ENCODE results near the gene ZNF750. TPM values are rescaled to one million over a fixed set of nuclear protein-coding genes. Genes with fewer than 3 reads are reported as not detected.

ZNF750 gene
- total and polyA plus RNA-seq, 9 donors, result 0.04 to 4.8 (median 0.38) TPM

- 10% methylated on average over 14 of the region's 18 CpGs for WGBS (ENCODE audit: insufficient coverage)
- Histone ChIP-seq H3K4me1 (ENCODE audit: control insufficient read depth, insufficient read depth, low read length) (peaks cover 30% of the 10 kb centered on the region), H3K27ac (ENCODE audit: low read length) (peak overlapping the region; percentile 90), H3K4me3 (ENCODE audit: low read length) (no peak overlapping the region), H3K36me3 (ENCODE audit: control insufficient read depth, insufficient read depth, low read length) (peaks cover 19% of the 10 kb centered on the region), H3K9me3 (replicated peaks; ENCODE audit: control insufficient read depth, low read depth, low read length) (no peaks in the 10 kb centered on the region), H3K27me3 (ENCODE audit: control insufficient read depth, insufficient read depth, low read length) (no peaks in the 10 kb centered on the region)
- peak; percentile 92 for DNase-seq
Measured at GRCh38 chr17:82794781-82795482, 44.9 kb downstream of the ZNF750 start.

GRCh38 chr17:82793974-82794630 is 45.7 kb downstream of the ZNF750 start:
- H3K27me3 ChIP-seq (ENCODE audit: control insufficient read depth, insufficient read depth, low read length), result no peaks in the 10 kb centered on the region
- H3K36me3 ChIP-seq (ENCODE audit: control insufficient read depth, insufficient read depth, low read length), result peaks cover 20% of the 10 kb centered on the region
- peaks cover 30% of the 10 kb centered on the region for H3K4me1 ChIP-seq (ENCODE audit: control insufficient read depth, insufficient read depth, low read length)
- peak overlapping the region; percentile 90 for H3K27ac ChIP-seq (ENCODE audit: low read length)
- H3K4me3 ChIP-seq (ENCODE audit: low read length), result no peak overlapping the region
- no peaks in the 10 kb centered on the region for H3K9me3 ChIP-seq (replicated peaks; ENCODE audit: control insufficient read depth, low read depth, low read length)
- WGBS (ENCODE audit: insufficient coverage), result 70% methylated on average over 9 of the region's 15 CpGs
- no peak for DNase-seq

GRCh38 chr17:82791532-82791931 is 48.3 kb downstream of the ZNF750 start:
- Histone ChIP-seq H3K27me3 (ENCODE audit: control insufficient read depth, insufficient read depth, low read length) (no peaks in the 10 kb centered on the region), H3K27ac (ENCODE audit: low read length) (no peak overlapping the region), H3K36me3 (ENCODE audit: control insufficient read depth, insufficient read depth, low read length) (peaks cover 19% of the 10 kb centered on the region), H3K4me3 (ENCODE audit: low read length) (no peak overlapping the region), H3K9me3 (replicated peaks; ENCODE audit: control insufficient read depth, low read depth, low read length) (no peaks in the 10 kb centered on the region), H3K4me1 (ENCODE audit: control insufficient read depth, insufficient read depth, low read length) (peaks cover 38% of the 10 kb centered on the region)
- DNase-seq, result peak; percentile 46
- 73% methylated on average over 12 of the region's 12 CpGs for WGBS (ENCODE audit: insufficient coverage)

- no peaks in the 10 kb centered on the region for H3K9me3 ChIP-seq (replicated peaks; ENCODE audit: control insufficient read depth, low read depth, low read length)
- H3K27me3 ChIP-seq (ENCODE audit: control insufficient read depth, insufficient read depth, low read length), result no peaks in the 10 kb centered on the region
- H3K27ac ChIP-seq (ENCODE audit: low read length), result no peak overlapping the region
- H3K4me3 ChIP-seq (ENCODE audit: low read length), result no peak overlapping the region
- H3K36me3 ChIP-seq (ENCODE audit: control insufficient read depth, insufficient read depth, low read length), result peaks cover 19% of the 10 kb centered on the region
- no peak for DNase-seq
- peaks cover 32% of the 10 kb centered on the region for H3K4me1 ChIP-seq (ENCODE audit: control insufficient read depth, insufficient read depth, low read length)
- WGBS (ENCODE audit: insufficient coverage), result 91% methylated on average over 13 of the region's 13 CpGs
Measured at GRCh38 chr17:82790391-82790790, 49.4 kb downstream of the ZNF750 start.

DNA sequence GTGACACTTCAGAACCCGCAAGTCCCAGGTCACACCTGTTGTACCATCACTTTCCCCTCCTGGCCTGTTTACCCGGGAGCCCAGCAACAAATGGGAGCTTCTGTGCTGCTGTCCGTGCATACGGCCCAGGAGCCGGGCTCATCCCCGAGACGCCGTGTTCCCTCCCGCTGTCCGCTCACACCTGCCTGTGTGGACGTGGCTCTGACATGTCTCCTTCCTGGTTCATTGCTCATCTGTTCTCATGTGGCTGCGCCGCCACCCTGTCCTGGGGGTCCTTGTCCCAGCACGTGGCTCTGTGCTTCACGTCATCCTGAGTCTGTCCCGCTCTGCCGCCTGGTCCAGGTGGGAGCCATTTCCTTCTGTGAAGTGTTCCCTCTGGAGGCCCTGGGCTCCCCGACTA is 50.0 kb downstream of the ZNF750 start:
- Histone ChIP-seq H3K27me3 (ENCODE audit: control insufficient read depth, insufficient read depth, low read length) (no peaks in the 10 kb centered on the region), H3K9me3 (replicated peaks; ENCODE audit: control insufficient read depth, low read depth, low read length) (no peaks in the 10 kb centered on the region), H3K27ac (ENCODE audit: low read length) (no peak overlapping the region), H3K36me3 (ENCODE audit: control insufficient read depth, insufficient read depth, low read length) (peaks cover 19% of the 10 kb centered on the region), H3K4me3 (ENCODE audit: low read length) (no peak overlapping the region), H3K4me1 (ENCODE audit: control insufficient read depth, insufficient read depth, low read length) (peaks cover 26% of the 10 kb centered on the region)
- DNase-seq, result no peak
- WGBS (ENCODE audit: insufficient coverage), result 94% methylated on average over 17 of the region's 18 CpGs

DNA sequence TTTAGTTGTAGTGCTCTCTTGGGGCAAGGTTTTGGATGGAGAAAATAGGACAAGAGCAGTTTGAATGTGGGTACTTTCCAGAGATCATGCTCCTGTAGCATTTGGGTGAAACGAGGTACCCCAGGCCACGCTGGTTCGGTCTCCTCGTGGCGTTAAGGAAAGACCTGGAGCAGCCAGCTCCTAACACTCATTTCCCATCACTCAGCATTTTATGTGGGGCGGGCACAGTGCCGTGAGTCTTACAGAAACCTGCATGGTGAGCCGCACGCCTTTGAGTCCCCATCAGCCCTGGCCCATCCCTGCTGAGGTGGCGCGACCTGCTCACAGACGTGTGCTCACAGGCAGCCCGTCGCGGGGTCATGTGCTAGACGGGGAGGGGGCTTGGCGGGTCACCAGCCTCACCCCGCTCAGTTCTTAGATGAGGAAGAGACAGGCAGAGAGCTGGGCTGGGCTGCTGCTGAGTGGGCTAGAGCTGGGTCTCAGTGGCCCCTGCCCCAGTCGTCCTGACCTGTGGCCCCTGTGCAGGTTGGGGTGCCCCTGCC is 50.7 kb downstream of the ZNF750 start:
- peaks cover 20% of the 10 kb centered on the region for H3K4me1 ChIP-seq (ENCODE audit: control insufficient read depth, insufficient read depth, low read length)
- no peak overlapping the region for H3K4me3 ChIP-seq (ENCODE audit: low read length)
- H3K27me3 ChIP-seq (ENCODE audit: control insufficient read depth, insufficient read depth, low read length), result no peaks in the 10 kb centered on the region
- no peak for DNase-seq
- no peak overlapping the region for H3K27ac ChIP-seq (ENCODE audit: low read length)
- 86% methylated on average over 13 of the region's 19 CpGs for WGBS (ENCODE audit: insufficient coverage)
- H3K9me3 ChIP-seq (replicated peaks; ENCODE audit: control insufficient read depth, low read depth, low read length), result no peaks in the 10 kb centered on the region
- peaks cover 24% of the 10 kb centered on the region for H3K36me3 ChIP-seq (ENCODE audit: control insufficient read depth, insufficient read depth, low read length)

- peaks cover 29% of the 10 kb centered on the region for H3K36me3 ChIP-seq (ENCODE audit: control insufficient read depth, insufficient read depth, low read length)
- WGBS (ENCODE audit: insufficient coverage), result 53% methylated on average over 2 of the region's 18 CpGs
- H3K27me3 ChIP-seq (ENCODE audit: control insufficient read depth, insufficient read depth, low read length), result no peaks in the 10 kb centered on the region
- no peaks in the 10 kb centered on the region for H3K9me3 ChIP-seq (replicated peaks; ENCODE audit: control insufficient read depth, low read depth, low read length)
- peaks cover 12% of the 10 kb centered on the region for H3K4me1 ChIP-seq (ENCODE audit: control insufficient read depth, insufficient read depth, low read length)
- H3K4me3 ChIP-seq (ENCODE audit: low read length), result no peak overlapping the region
- H3K27ac ChIP-seq (ENCODE audit: low read length), result no peak overlapping the region
- no peak for DNase-seq
Measured at GRCh38 chr17:82788206-82789001, 51.4 kb downstream of the ZNF750 start.

DNA sequence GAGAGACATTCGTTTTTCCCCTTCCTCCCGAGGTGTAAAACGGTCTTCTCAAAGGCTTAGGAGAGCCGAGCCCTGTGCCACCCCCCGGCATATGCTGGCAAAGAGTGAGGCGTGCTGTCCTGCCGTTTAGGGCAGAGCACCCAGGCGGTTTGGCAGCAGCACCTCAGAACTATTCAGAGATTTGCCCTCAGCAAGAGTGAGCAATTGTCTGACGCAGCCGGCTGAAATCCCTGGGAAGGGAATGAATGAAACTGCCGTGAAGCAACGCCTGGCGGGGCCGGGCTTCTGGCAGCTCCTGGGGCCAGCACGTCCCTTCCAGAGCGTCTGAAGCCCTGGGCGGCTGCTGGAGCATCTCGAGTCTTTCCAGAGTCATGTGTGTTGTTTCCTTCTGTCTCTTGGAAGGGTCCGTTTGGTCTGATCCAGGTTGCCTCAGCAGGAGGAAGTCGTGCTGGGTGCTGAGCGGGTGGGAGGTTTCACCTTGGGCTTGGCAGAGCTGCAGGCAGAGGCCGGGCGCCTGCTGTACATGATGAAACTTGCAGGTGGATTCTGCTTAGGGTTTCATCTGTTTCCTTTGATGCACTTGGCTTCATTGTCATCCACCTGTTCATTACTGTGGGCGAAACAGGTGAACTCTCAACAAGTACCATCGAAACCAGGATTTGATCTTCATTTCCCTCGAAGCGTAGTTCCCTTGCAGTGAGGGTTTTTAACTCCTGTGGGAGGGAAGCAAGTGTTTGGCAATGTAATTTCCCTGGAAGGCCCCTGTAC is 52.6 kb downstream of the ZNF750 start:
- Histone ChIP-seq H3K36me3 (ENCODE audit: control insufficient read depth, insufficient read depth, low read length) (peaks cover 39% of the 10 kb centered on the region), H3K4me1 (ENCODE audit: control insufficient read depth, insufficient read depth, low read length) (peaks cover 11% of the 10 kb centered on the region), H3K9me3 (replicated peaks; ENCODE audit: control insufficient read depth, low read depth, low read length) (no peaks in the 10 kb centered on the region), H3K27me3 (ENCODE audit: control insufficient read depth, insufficient read depth, low read length) (no peaks in the 10 kb centered on the region), H3K27ac (ENCODE audit: low read length) (no peak overlapping the region), H3K4me3 (ENCODE audit: low read length) (no peak overlapping the region)
- peak; percentile 74 for DNase-seq
- WGBS (ENCODE audit: insufficient coverage), result 51% methylated on average over 14 of the region's 27 CpGs

GRCh38 chr17:82786427-82786826 is 53.4 kb downstream of the ZNF750 start:
- 82% methylated on average over 6 of the region's 10 CpGs for WGBS (ENCODE audit: insufficient coverage)
- Histone ChIP-seq H3K9me3 (replicated peaks; ENCODE audit: control insufficient read depth, low read depth, low read length) (no peaks in the 10 kb centered on the region), H3K4me1 (ENCODE audit: control insufficient read depth, insufficient read depth, low read length) (peaks cover 18% of the 10 kb centered on the region), H3K27ac (ENCODE audit: low read length) (no peak overlapping the region), H3K36me3 (ENCODE audit: control insufficient read depth, insufficient read depth, low read length) (peaks cover 41% of the 10 kb centered on the region), H3K4me3 (ENCODE audit: low read length) (no peak overlapping the region), H3K27me3 (ENCODE audit: control insufficient read depth, insufficient read depth, low read length) (no peaks in the 10 kb centered on the region)
- DNase-seq, result no peak
